Epithelial cell of esophagus (primary cell): ENCODE measurements around the gene ST14.

Experiments used
- DNase-seq: peaks from one replicate; pipeline ENCODE4 v3.0.0; 2010; ENCODE audit warnings: low read depth
- H3K4me3 ChIP-seq: 2 replicates; pipeline ENCODE4 v1.5.1; 2011; ENCODE audit warnings: mild to moderate bottlenecking, low read length, control low read depth
- TF ChIP-seq, protein P1 (sequence below): IDR thresholded peaks from 2 replicates; pipeline ENCODE4 v1.5.1; 2011; ENCODE audit warnings: low read depth, mild to moderate bottlenecking, low read length, control low read depth, inconsistent platforms; ENCODE audit not compliant: insufficient read depth; ENCODE audit errors: missing control alignments

The ST14 gene

DNA sequence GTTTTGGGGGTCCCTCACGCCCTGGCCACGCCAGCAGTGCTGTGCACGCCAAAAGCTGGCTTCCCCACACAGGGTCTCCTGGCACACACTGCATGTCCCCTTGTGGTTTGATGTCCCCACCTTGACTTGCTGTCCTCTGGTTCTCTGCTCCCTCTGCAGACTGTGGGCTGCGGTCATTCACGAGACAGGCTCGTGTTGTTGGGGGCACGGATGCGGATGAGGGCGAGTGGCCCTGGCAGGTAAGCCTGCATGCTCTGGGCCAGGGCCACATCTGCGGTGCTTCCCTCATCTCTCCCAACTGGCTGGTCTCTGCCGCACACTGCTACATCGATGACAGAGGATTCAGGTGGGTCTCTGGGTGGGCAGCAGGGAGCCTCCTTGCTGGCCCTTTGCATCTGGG, 40.2 kb downstream of the ST14 start:
- H3K4me3 ChIP-seq = no peak overlapping the region
- DNase-seq = no peak
- TF ChIP-seq, protein P1, sequence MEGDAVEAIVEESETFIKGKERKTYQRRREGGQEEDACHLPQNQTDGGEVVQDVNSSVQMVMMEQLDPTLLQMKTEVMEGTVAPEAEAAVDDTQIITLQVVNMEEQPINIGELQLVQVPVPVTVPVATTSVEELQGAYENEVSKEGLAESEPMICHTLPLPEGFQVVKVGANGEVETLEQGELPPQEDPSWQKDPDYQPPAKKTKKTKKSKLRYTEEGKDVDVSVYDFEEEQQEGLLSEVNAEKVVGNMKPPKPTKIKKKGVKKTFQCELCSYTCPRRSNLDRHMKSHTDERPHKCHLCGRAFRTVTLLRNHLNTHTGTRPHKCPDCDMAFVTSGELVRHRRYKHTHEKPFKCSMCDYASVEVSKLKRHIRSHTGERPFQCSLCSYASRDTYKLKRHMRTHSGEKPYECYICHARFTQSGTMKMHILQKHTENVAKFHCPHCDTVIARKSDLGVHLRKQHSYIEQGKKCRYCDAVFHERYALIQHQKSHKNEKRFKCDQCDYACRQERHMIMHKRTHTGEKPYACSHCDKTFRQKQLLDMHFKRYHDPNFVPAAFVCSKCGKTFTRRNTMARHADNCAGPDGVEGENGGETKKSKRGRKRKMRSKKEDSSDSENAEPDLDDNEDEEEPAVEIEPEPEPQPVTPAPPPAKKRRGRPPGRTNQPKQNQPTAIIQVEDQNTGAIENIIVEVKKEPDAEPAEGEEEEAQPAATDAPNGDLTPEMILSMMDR = no peak

DNA sequence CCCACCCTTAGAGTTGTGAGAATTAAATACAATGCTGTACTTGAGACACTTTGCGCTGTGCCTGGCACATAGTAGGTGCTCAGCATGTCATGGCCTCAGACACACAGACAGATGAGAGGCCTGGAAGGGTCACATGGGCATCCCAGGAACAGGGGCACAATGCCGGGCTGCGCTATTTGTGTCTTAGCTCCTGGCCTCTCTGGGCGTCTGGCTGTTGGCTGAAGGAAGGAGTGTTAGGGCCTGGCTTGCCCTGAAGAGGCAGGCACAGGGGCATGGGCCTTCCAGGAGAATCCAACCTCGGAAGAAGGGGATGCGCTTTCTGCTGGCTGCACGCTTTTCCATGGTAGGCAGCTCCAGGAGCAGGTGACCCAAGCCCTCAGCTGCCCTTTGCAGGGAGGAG, 41.4 kb downstream of the ST14 start:
- TF ChIP-seq, protein P1 = no peak
- H3K4me3 ChIP-seq = no peak overlapping the region
- no peak for DNase-seq

DNA sequence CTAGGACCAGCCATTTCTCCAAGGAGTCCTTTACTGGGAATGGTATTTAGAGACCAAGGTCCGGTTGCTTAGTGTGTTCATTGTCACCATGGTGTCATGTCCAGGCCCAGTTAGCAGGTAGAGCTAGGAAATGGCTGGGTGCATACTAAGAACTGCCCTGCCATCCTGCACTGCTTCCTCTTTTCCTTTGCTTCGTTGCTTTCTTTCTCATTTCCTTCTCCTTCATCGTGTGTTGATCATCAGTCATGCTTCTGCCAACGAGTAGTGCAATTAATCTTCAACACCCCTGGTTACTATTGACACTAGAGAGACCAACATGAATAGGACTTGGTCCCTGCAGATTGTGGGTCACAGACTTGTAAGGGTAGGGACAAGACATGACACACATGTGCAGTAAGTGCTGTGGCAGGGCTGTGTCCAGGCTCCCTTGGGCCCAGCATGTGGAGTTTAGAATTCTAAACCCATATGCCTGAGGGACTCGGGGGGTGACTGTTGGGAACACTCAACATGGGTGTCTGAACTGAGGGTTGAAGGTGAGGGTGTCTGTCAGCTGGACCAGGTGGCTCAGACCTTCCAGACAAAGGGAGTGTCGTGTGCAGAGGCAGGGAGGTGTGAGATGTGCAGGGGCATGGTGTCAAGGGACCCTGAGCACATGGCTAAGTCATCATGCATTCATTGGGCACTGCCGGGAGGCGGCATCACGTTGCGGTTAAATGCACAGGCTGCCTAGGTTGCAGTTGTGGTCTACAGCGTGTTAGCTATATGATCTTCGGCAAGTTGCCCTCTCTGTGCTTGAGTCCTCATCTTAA, 42.6 kb downstream of the ST14 start:
- DNase-seq = no peak
- TF ChIP-seq, protein P1 = no peak
- H3K4me3 ChIP-seq = no peak overlapping the region

DNA sequence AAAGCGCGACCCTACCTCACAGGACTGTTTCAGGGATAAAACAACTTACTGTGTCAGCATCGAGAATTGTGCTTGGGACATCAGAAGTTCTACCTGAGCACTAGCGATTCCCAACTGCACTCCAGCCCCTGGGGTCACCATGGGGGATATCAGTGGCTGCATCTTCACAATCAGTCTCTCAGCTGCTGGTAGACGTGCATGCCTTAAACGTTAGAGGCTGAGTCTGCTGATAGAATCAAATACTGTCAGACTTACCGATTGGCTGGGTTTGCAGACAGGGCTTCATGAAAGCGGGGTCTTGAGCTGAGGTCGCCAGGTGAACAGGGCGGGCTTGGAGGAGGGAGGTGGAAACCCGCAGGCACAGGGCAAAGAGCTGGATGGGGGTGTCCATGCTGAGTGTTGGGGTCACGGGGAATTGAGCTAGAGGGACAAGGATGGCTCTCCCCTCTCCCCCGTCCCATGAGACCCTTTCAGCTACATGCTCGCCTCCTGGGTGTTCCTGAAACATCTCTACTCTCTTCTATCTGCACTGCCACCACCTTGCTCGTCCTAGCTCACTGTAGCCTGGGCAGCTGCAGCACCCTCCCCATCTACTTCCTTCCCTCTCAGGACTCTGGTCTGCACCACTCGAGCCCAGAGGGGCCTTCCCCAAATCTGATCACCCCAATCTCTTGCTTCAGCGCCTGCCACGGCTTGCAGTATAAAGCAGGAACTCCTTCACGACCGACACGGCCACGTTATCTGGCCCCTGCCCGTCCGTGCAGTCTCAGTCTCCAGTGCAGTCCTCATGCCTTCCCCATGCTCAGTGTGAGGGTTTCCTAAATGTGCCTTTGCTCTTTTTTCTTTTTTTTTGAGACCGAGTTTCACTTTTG, 43.5 kb downstream of the ST14 start:
- DNase-seq = no peak
- H3K4me3 ChIP-seq = no peak overlapping the region
- TF ChIP-seq, protein P1 = no peak

- DNase-seq = no peak
- no peak overlapping the region for H3K4me3 ChIP-seq
- TF ChIP-seq, protein P1 = no peak
These were observed 44.5 kb downstream of the ST14 start for GRCh38 chr11:130203766-130204702.

- no peak for DNase-seq
- H3K4me3 ChIP-seq = no peak overlapping the region
- TF ChIP-seq, protein P1 = no peak
These were observed 45.1 kb downstream of the ST14 start for GRCh38 chr11:130204703-130205095.
